NCI-H524 (cell line): ENCODE measurements around the gene OCSTAMP.

Experiments used
- DNase-seq, 2 experiments: peaks; one replicate each; lab custom pipeline; 2025; lab: John Stamatoyannopoulos, UW

The OCSTAMP gene

DNA sequence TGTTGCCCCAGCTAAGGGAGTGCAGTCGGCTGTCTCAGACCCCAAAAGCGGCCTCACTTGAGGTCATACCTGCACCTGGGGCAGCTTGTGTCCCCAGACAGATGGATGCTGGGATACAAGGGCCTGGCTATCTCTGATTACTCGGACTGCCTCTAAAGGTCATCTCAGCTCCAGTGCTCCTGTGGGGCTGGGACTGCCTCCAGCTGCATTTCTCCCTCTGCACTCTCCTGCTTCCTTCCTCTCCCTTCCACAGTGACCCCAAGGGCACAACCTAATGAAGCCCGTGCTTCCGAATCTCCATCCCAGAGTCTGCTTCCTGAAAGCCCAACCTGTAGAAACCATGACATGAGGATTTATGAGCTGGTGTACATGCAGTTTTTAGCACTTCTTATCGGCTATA is 22.8 kb upstream of the OCSTAMP start:
- DNase-seq, result no peak

- DNase-seq, result no peak
These were observed 22.3 kb upstream of the OCSTAMP start for GRCh38 chr20:46572790-46573189.

GRCh38 chr20:46572153-46572552 is 21.7 kb upstream of the OCSTAMP start:
- DNase-seq, result no peak

GRCh38 chr20:46571418-46571817 is 21.0 kb upstream of the OCSTAMP start:
- DNase-seq, result no peak

DNA sequence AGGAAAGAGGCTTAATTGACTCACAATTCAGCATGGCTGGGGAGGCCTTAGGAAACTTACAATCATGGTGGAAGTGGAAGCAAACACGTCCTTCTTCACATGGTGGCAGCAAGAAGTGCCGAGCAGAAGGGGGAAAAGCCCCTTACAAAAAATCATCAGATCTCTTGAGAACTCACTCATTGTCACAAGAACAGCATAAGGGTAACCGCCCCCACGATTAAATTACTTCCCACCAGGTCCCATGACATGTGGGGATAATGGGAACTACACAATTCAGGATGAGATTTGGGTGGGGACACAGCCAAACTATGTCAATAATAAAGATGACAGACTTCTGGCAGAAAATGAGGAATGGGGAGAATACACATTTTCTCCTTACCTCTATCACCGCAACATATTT is 20.5 kb upstream of the OCSTAMP start:
- DNase-seq, result no peak

DNA sequence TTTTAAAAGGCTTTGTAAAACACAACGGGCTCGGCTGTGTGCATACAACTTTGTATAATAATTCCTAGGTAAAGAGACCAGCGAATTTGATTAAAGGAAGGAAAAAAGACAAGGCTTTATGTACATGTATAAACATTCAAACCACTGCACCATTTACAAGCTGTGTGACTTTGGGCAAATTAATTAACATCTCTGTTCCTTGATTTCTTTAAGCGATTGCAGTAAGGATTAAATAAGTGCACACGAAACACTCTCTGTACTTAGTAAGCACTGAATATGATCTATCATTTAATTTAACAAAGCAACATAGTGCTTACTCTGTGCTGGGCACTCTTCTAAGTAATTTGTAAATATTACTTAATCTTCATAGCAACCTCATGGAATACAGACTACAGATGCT is 19.5 kb upstream of the OCSTAMP start:
- no peak for DNase-seq

- DNase-seq, result peak in 1 of 2 experiments; percentile 9
These were observed 18.2 kb upstream of the OCSTAMP start for GRCh38 chr20:46568570-46569129.

DNA sequence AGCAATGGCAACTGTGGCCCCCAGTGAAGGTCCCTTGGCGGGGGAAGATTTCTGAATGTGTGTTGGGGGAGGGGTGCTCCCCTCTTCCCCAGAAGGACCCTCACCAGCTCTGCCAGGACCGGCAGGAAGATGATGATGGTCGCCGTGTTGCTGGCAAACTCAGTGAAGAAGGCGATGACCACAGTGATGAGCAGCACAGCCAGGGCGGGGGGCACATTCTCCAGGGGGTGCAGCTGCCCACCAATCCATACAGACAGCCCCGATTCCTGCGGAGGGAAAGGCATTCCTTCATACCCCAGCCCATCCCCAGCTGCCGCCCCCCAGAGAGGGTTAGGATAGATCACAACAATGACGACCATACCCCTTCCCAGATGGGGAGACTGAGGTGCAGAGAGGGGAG is 15.7 kb upstream of the OCSTAMP start:
- DNase-seq, result no peak

- DNase-seq, result no peak
These were observed 13.9 kb upstream of the OCSTAMP start for GRCh38 chr20:46564241-46564957.

DNA sequence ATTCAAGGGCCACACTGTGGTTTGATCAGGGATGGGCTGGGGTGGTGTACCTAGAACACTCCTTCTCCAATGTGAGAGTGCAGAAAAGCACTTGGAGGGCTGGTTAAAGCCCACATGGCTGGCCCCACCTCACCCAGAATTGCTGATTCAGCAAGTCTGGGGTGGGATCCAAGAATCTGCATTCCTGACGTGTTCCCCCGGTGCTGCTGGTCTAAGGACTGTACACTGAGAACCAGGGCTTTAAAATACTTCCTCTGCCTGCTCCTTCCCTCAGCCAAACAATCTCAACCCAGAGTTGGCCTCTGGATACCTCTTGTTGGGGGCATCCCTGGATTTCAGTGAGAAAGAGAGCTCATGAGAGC is 13.4 kb upstream of the OCSTAMP start:
- DNase-seq, result no peak

DNA sequence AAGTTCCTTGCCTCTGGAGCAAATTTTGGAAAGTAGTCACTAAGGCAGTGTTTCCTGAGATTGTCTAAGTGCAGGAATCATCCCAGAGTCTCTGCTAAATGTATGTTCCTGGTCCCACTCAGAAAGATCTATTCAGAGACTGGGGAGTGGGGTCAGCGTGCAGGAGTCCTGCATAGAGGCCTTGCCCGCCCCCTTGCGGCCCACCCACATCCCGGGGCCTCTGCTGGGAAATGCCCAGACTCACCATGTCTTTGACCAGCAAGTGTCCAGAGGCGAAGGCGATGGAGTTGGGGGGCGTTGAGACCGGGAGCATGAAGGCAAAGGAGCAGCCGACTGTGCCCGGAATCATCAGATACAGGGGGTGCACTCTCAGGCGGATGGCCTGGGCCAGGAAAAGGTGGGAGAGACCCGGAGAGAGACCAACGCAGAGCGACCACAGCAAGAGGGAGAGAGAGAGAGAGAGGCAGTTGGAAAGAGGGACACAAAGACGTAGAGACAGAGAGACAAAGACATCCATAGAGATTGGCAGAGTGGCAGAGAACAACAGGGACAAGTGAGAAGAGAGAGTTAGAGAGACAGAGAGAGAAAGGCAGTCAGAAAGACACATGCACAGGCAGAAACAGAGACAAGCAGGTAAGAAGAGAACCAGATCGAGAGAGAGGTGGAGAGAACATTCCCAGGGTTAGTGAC is 12.9 kb upstream of the OCSTAMP start:
- DNase-seq, result no peak

GRCh38 chr20:46562373-46563169 is 12.1 kb upstream of the OCSTAMP start:
- DNase-seq, result peak; percentile 53 to 59

- no peak for DNase-seq
These were observed 11.5 kb upstream of the OCSTAMP start for GRCh38 chr20:46562009-46562372.

DNA sequence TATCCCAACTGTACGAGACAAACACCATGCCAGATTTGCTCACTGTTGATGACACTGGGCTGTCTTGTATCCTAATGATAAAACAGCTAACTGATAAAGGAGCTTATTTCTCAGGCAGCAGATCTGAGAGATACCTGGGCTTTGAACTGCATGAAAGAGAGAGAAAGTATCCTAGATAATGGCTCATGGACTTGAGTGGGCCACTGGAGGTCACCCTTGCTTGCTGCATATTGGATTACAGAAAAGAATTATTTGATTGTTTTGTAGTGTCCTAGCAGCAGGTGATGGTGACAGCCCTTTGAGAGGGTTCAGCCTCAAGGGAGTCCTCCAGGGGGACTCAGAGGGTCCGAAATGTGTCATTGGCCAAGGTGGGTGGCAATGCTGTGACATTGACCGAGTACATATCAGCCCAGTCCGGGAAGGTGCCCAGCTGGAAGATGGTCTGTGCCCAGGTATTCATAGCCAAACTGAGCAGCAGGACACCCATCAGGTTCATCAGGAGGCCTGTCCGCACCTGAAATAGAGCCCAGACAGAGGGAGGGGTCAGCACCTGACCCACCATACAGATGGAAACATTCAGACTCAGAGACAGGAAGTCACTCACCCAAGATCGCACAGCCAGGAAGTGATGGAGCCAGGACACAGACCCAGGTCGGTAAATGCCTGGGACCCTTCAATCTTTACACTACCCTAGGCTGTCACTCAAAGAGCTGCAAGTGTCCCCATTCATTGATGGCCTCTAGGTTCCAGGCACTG is 9.4 kb upstream of the OCSTAMP start:
- peak in 1 of 2 experiments; percentile 45 for DNase-seq

DNA sequence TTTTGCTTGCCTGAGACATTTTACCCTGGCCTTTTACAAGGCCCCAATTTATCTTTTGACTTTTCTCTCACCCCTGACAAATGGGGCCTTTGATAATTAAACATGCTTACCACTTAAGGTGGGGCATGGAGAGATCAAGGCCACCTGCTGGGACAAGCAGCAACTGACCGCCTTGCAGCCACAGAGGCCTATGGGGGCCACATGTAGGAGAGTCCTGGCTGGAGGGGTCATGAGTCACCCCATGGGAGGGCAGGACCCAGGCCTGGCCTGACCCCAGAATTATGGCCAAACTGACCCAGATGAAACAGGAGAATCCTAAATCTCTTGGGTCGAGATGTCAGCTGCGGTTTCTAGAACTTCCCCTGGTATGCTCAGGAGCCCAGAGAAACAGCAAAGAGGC is 8.5 kb upstream of the OCSTAMP start:
- DNase-seq, result no peak

DNA sequence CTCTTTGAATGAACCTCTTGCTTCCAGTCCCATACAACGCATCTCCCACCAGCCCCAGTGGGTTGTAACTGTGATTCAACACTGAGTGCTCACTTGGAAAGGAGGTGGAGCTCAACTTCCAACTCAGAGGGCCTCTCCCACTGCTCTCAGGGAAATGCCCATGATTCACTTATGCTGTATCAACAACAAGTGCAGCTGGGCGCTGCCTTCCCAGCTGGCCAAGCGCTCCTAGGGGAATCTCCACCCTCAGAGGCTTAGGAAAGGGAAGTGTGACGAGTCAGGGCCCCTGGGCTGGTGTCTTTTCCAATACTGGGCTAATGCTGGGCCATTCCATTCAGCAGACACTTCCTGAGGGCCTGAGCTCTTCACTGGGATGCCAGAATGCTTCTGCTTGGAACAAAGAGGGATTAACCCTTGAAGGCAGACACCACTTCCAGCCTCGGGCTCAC is 8.1 kb upstream of the OCSTAMP start:
- peak in 1 of 2 experiments; percentile 68 for DNase-seq

DNA sequence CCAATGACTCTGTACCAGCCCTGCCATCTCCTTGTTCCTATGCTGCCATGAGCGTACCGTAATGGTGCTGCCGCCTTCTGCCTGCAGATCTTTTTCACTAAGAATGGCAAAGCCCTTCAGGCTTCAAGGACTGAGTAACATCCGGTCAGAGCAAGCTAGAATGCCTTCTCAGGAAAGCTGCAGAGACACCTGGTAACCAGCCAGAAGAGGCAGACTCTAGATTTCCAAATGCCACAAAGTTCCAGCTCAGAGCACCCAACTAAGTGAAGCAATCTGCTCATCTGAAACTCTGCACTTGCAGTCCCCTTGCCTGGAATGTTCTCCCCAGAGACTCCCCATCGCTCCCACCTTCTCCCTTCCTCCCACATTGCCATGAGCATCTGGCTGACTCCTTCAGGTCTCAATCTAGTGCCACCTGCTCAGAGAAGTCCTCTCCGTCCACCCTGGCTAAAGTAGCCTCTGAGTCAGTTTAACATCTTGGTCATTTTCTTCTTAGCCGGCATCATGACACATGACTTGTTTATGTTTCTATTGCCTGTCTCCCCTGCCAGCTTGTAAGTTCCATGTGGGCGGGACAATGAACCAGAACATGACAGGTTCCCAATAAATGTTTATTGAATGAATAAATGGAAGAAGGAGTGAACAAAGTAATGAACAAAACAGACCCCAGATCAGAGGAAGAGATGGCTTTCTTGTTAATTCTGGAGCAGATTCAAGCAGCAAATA is 6.9 kb upstream of the OCSTAMP start:
- no peak for DNase-seq

DNA sequence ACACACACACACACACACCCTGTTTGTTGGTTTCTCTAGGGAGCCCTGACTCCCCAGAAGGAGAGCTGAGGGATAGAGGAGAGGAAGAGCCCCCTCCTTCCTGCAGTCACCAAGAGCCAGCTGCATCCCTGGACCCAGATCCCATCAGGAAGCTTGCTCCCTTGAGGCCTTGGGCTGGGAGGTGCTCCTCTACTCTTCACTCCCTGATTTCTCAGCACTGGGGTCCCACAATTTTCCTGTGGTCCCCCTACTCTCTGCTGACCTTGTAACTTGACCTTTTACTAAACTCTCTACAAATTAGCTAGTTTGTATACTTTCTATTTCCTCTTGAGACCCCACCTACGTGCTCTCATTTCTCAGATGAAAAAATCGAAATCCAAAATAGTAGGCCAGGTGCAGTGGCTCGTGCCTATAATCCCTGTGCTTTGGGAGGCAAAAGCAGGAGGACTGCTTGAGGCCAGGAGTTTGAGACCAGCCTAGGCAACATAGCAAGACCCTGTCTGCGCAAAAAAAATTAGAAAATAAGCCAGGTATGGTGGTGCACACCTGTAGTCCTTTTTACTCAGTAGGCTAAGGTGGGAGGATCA is 5.0 kb upstream of the OCSTAMP start:
- no peak for DNase-seq

DNA sequence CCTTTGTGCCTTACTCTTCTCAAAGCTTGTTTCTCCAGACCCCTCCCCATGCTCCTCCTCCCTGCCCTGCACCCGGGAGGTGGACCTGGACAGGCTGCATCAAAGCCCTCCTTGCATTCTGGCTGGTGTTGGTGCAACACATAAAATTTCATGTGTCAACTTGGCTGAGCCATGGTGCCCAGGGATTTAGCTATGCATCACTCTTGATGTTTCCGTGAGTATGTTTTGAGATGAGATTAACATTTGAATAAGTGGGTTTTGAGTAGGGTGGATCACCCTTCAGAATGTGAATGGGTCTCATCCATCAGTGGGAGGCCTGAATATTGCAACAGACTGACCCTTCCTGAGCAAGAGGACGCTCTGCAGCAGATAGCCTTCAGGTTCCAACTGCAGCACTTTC is 4.4 kb upstream of the OCSTAMP start:
- no peak for DNase-seq

GRCh38 chr20:46553926-46554325 is 3.5 kb upstream of the OCSTAMP start:
- no peak for DNase-seq
